Fibroblast of pulmonary artery (primary cell): ENCODE data around the gene CFAP90.

Source experiments
- DNase-seq: peaks from one replicate; pipeline ENCODE4 v3.0.0-alpha.2; 2010; ENCODE audit warnings: low read depth
- H3K4me3 ChIP-seq: replicated peaks from 2 replicates; pipeline ENCODE4 v1.5.1; 2011; ENCODE audit warnings: low read depth, mild to moderate bottlenecking, control low read depth, low read length, moderate library complexity
- TF ChIP-seq, protein P1 (sequence below): IDR thresholded peaks from 2 replicates; pipeline ENCODE4 v1.5.1; 2011; ENCODE audit warnings: mild to moderate bottlenecking, control low read depth, low read length, inconsistent platforms; ENCODE audit errors: missing control alignments

CFAP90 gene, protein sequence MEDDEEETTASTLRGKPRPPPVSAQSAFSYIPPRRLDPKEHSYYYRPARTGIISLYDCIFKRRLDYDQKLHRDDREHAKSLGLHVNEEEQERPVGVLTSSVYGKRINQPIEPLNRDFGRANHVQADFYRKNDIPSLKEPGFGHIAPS

GRCh38 chr5:7850395-7851239 is at the start of gene CFAP90:
CFAP90 (minus strand) TSS chr5:7851133; CDS start chr5:7851021, 112 bp downstream.
- DNase-seq = peak; percentile 54
- TF ChIP-seq, protein P1, sequence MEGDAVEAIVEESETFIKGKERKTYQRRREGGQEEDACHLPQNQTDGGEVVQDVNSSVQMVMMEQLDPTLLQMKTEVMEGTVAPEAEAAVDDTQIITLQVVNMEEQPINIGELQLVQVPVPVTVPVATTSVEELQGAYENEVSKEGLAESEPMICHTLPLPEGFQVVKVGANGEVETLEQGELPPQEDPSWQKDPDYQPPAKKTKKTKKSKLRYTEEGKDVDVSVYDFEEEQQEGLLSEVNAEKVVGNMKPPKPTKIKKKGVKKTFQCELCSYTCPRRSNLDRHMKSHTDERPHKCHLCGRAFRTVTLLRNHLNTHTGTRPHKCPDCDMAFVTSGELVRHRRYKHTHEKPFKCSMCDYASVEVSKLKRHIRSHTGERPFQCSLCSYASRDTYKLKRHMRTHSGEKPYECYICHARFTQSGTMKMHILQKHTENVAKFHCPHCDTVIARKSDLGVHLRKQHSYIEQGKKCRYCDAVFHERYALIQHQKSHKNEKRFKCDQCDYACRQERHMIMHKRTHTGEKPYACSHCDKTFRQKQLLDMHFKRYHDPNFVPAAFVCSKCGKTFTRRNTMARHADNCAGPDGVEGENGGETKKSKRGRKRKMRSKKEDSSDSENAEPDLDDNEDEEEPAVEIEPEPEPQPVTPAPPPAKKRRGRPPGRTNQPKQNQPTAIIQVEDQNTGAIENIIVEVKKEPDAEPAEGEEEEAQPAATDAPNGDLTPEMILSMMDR = peak; percentile 39
- peak within 1 kb of the TSS; percentile 51 for H3K4me3 ChIP-seq

GRCh38 chr5:7897014-7897600 is 46.2 kb upstream of the CFAP90 start:
- peak; percentile 20 for DNase-seq
- TF ChIP-seq, protein P1 = peak; percentile 8

GRCh38 chr5:7894860-7895259 is 43.9 kb upstream of the CFAP90 start:
- no peak for DNase-seq
- TF ChIP-seq, protein P1 = no peak
- H3K4me3 ChIP-seq = no peak overlapping the region

More at GRCh38 chr5:7897014-7897600, 46.2 kb upstream of the CFAP90 start:
- no peak overlapping the region for H3K4me3 ChIP-seq

DNA sequence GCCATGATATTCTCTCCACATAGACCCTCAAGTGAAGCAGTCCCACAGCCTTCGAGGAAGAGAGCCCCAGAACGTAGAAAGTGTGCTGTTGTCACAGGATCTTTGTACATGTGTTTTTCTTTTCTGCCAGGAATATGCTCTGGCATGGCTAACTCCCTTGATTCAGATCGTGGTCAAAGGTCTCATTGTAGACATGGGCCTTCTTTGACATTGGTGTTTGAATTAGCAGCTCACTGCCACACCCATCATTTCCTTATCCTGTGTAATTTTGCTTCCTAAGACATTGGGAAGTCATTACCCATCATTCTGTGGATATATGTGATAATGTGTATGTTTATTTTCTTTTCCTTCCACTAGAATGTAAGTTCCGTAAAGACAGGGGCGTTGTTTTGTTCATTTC is 43.5 kb upstream of the CFAP90 start:
- DNase-seq = no peak
- TF ChIP-seq, protein P1 = no peak
- H3K4me3 ChIP-seq = no peak overlapping the region

DNA sequence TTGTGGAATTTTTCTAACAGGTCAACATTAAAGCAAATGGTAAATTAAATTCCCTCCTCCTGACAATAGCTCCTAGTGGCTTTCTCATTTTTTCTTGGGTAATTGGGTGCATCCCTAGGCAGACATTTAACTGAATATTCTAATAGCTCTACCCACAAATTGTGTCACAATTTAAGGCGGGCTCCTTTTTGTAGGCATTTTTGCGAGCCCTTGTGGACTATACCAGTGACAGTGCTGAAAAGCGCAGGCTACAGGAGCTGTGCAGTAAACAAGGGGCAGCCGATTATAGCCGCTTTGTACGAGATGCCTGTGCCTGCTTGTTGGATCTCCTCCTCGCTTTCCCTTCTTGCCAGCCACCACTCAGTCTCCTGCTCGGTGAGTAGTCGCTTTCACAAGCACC is 38.0 kb upstream of the CFAP90 start:
- TF ChIP-seq, protein P1 = no peak
- H3K4me3 ChIP-seq = no peak overlapping the region
- no peak for DNase-seq

GRCh38 chr5:7886849-7887475 is 36.0 kb upstream of the CFAP90 start:
- TF ChIP-seq, protein P1 = peak; percentile 53
- peak; percentile 71 for DNase-seq

More at GRCh38 chr5:7886849-7887475, 36.0 kb upstream of the CFAP90 start:
- no peak overlapping the region for H3K4me3 ChIP-seq
